AG09309 (cell line): Measurements from ENCODE around the gene MILR1.

Experiments used
- DNase-seq: peaks from one replicate; pipeline ENCODE4 v3.0.0-alpha.2; 2010; ENCODE audit warnings: low read depth
- H3K4me3 ChIP-seq: 2 replicates; pipeline ENCODE4 v1.5.1; 2011; ENCODE audit warnings: mild to moderate bottlenecking, low read depth, low read length, moderate library complexity; ENCODE audit not compliant: control insufficient read depth
- CTCF ChIP-seq: IDR thresholded peaks from 2 replicates; pipeline ENCODE4 v1.5.1; 2011; ENCODE audit warnings: mild to moderate bottlenecking, low read depth, low read length, inconsistent platforms; ENCODE audit not compliant: insufficient read depth, control insufficient read depth; ENCODE audit errors: missing control alignments

Gene MILR1

GRCh38 chr17:64471440-64471839, 22.5 kb downstream of the MILR1 start:
- no peak for DNase-seq
- TF ChIP-seq CTCF, result no peak

GRCh38 chr17:64472564-64472963, 23.6 kb downstream of the MILR1 start:
- H3K4me3 ChIP-seq, result no peak overlapping the region
- no peak for TF ChIP-seq CTCF
- no peak for DNase-seq

More at GRCh38 chr17:64471440-64471839, 22.5 kb downstream of the MILR1 start:
- H3K4me3 ChIP-seq, result no peak overlapping the region

- DNase-seq, result no peak
- TF ChIP-seq CTCF, result no peak
Measured at GRCh38 chr17:64477849-64478248, 28.9 kb downstream of the MILR1 start.

GRCh38 chr17:64480951-64481350, 32.0 kb downstream of the MILR1 start:
- no peak for DNase-seq
- no peak for TF ChIP-seq CTCF
- H3K4me3 ChIP-seq, result no peak overlapping the region

More at GRCh38 chr17:64477849-64478248, 28.9 kb downstream of the MILR1 start:
- no peak overlapping the region for H3K4me3 ChIP-seq

GRCh38 chr17:64484380-64484779, 35.5 kb downstream of the MILR1 start:
- DNase-seq, result no peak
- no peak for TF ChIP-seq CTCF

GRCh38 chr17:64488301-64488700, 39.4 kb downstream of the MILR1 start:
- no peak for DNase-seq

More at GRCh38 chr17:64484380-64484779, 35.5 kb downstream of the MILR1 start:
- no peak overlapping the region for H3K4me3 ChIP-seq

More at GRCh38 chr17:64488301-64488700, 39.4 kb downstream of the MILR1 start:
- no peak overlapping the region for H3K4me3 ChIP-seq
- no peak for TF ChIP-seq CTCF
